HG03064 (cell line): Measurements from ENCODE around the gene GRM8.

ENCODE experiments used
- ATAC-seq: cut with Tn5 transposase; IDR thresholded peaks from one replicate; pipeline ENCODE4 v1.9.1; 2021; ENCODE audit warnings: low read depth; ENCODE audit not compliant: unreplicated experiment

The GRM8 gene

GRCh38 chr7:126578338-126578737 is 674.4 kb downstream of the GRM8 start:
- ATAC-seq = no peak

GRCh38 chr7:126574276-126575250 is 678.2 kb downstream of the GRM8 start:
- ATAC-seq = no peak

GRCh38 chr7:126570845-126571244 is 681.9 kb downstream of the GRM8 start:
- ATAC-seq = no peak

- ATAC-seq = no peak
These were observed 683.3 kb downstream of the GRM8 start for GRCh38 chr7:126569402-126569801.

- ATAC-seq = no peak
These were observed 695.5 kb downstream of the GRM8 start for GRCh38 chr7:126557271-126557670.

GRCh38 chr7:126541406-126541805 is 711.3 kb downstream of the GRM8 start:
- no peak for ATAC-seq

- no peak for ATAC-seq
These were observed 717.6 kb downstream of the GRM8 start for GRCh38 chr7:126535176-126535575.

- no peak for ATAC-seq
These were observed 719.0 kb downstream of the GRM8 start for GRCh38 chr7:126533715-126534114.

GRCh38 chr7:126529833-126530232 is 722.9 kb downstream of the GRM8 start:
- ATAC-seq = no peak

- no peak for ATAC-seq
These were observed 723.5 kb downstream of the GRM8 start for GRCh38 chr7:126529254-126529653.

GRCh38 chr7:126525906-126526305 is 726.8 kb downstream of the GRM8 start:
- no peak for ATAC-seq

GRCh38 chr7:126524967-126525366 is 727.8 kb downstream of the GRM8 start:
- no peak for ATAC-seq

- ATAC-seq = no peak
These were observed 741.7 kb downstream of the GRM8 start for GRCh38 chr7:126511046-126511445.

- ATAC-seq = no peak
These were observed 751.1 kb downstream of the GRM8 start for GRCh38 chr7:126501617-126502016.

- ATAC-seq = no peak
These were observed 753.3 kb downstream of the GRM8 start for GRCh38 chr7:126499481-126499880.

- no peak for ATAC-seq
These were observed 757.0 kb downstream of the GRM8 start for GRCh38 chr7:126495733-126496132.

GRCh38 chr7:126495001-126495400 is 757.7 kb downstream of the GRM8 start:
- ATAC-seq = no peak

GRCh38 chr7:126493801-126494200 is 758.9 kb downstream of the GRM8 start:
- no peak for ATAC-seq

- ATAC-seq = no peak
These were observed 762.9 kb downstream of the GRM8 start for GRCh38 chr7:126489874-126490273.

GRCh38 chr7:126487728-126488442 is 764.9 kb downstream of the GRM8 start:
- ATAC-seq = no peak

GRCh38 chr7:126486806-126487205 is 765.9 kb downstream of the GRM8 start:
- no peak for ATAC-seq

GRCh38 chr7:126485791-126486190 is 767.0 kb downstream of the GRM8 start:
- ATAC-seq = no peak
